Fibroblast of pulmonary artery (primary cell): Measurements from ENCODE around the gene IFIT2.

Experiments
- DNase-seq: peaks from one replicate; pipeline ENCODE4 v3.0.0-alpha.2; 2010; ENCODE audit warnings: low read depth
- H3K4me3 ChIP-seq: replicated peaks from 2 replicates; pipeline ENCODE4 v1.5.1; 2011; ENCODE audit warnings: low read depth, mild to moderate bottlenecking, control low read depth, low read length, moderate library complexity
- CTCF ChIP-seq: IDR thresholded peaks from 2 replicates; pipeline ENCODE4 v1.5.1; 2011; ENCODE audit warnings: mild to moderate bottlenecking, control low read depth, low read length, inconsistent platforms; ENCODE audit errors: missing control alignments

The IFIT2 gene

GRCh38 chr10:89270153-89270483, 31.7 kb upstream of the IFIT2 start:
- no peak for TF ChIP-seq CTCF
- no peak overlapping the region for H3K4me3 ChIP-seq
- DNase-seq = no peak

GRCh38 chr10:89271532-89271931, 30.3 kb upstream of the IFIT2 start:
- DNase-seq = no peak
- TF ChIP-seq CTCF = no peak
- no peak overlapping the region for H3K4me3 ChIP-seq

- TF ChIP-seq CTCF = no peak
- DNase-seq = no peak
- H3K4me3 ChIP-seq = no peak overlapping the region
Measured at GRCh38 chr10:89273680-89274079, 28.2 kb upstream of the IFIT2 start.

- DNase-seq = no peak
- no peak for TF ChIP-seq CTCF
- no peak overlapping the region for H3K4me3 ChIP-seq
Measured at GRCh38 chr10:89274928-89275327, 26.9 kb upstream of the IFIT2 start.

GRCh38 chr10:89275383-89275782, 26.5 kb upstream of the IFIT2 start:
- no peak overlapping the region for H3K4me3 ChIP-seq
- no peak for TF ChIP-seq CTCF
- no peak for DNase-seq

- no peak overlapping the region for H3K4me3 ChIP-seq
- peak; percentile 98 for DNase-seq
Measured at GRCh38 chr10:89278034-89278535, 23.8 kb upstream of the IFIT2 start.

More at GRCh38 chr10:89278034-89278535, 23.8 kb upstream of the IFIT2 start:
- no peak for TF ChIP-seq CTCF
